ENCODE results near the gene SRSF6. TPM values are rescaled to one million over a fixed set of nuclear protein-coding genes. Genes with fewer than 3 reads are reported as not detected.

SRSF6 gene
- 31.9 and 51.6 TPM in 2 replicates for total RNA-seq

GRCh38 chr20:43457640-43458421, at the start of gene SRSF6:
Gene SRSF6, plus strand, starts transcription at chr20:43457896. Its CDS starts 138 bp downstream, at chr20:43458034.

DNA sequence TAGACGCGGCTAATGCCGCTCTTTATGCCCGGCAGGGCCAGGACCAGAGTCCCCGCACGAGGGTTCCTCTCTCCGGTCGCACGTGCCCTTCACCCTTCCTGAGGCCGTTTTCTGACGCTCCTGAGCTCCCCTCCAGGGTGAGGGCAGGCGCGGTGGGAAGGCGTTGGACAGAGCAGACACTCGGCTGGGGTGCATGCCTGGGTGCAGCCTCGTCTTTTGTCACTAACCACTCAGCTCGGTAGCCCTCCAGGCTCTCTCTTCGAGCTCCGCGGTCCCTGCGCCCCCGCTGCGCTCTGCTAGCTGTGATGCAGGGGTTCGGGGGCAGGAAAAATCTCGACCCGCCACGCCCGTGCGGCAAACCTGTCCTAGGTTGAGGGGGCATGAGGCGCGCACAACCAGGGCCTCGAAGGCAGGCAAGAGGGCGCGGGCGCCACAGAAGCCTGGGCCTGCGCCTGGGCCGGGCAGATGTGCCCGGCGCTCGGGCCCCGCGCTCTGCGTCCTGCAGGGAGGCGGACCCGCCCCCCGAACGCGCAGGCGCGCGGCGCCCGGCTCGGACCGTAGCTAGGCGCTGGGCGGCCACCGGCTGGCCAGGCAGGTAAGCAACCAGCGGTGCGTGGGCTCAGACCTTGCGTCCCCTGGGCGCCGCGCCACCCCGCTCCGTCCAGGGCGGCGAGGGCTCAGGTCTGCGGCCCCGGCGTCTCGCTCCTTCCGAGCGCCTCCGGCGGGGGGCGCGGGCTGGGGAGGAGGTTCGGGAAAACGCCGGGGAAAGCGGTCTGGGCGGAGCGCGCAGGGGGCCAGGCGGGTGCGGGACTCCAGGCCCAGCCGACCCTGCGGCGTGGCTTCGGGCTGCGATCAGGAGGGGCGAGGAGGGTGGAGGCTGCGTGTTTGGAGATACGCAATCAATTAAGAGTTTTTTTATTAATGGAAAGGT, 49.7 kb downstream of the SRSF6 start, which contains the start of gene L3MBTL1:
Gene L3MBTL1, plus strand, starts transcription at position 548 of the 931 bp plus-strand sequence. CDS start 5,807 bp downstream, outside the sequence.

Other genes with a start within 250 kb of the SRSF6 start
- 1.5 and 5.0 TPM in 2 replicates for gene L3MBTL1, start 49.8 kb downstream of the SRSF6 start, total RNA-seq
- under 0.01 and 0.31 TPM in 2 replicates for gene SGK2, start 101.1 kb downstream of the SRSF6 start, total RNA-seq
- 25.6 and 29.0 TPM in 2 replicates for gene IFT52, start 133.0 kb downstream of the SRSF6 start, total RNA-seq
- gene MYBL2, start 209.2 kb downstream of the SRSF6 start, total RNA-seq, result 15.2 and 17.3 TPM in 2 replicates

Data from bladder microvascular endothelial cell (primary cell).